CD4-positive, alpha-beta T cell treated with Interleukin-10 for 1 hour (primary cell): ENCODE results near the gene KRT6A.
"Not testable (repeated sequence)": the region's sequence is repeated elsewhere in the genome, so short reads cannot be mapped to it uniquely, and the experiment has no call there.

Experiments
- DNase-seq: peaks from one replicate; pipeline ENCODE4 v3.0.0-alpha.2; 2020

The KRT6A gene

GRCh38 chr12:52524241-52524897 lies 31.3 kb upstream of the KRT6A start:
- DNase-seq, result no peak

GRCh38 chr12:52523824-52524223 lies 30.8 kb upstream of the KRT6A start:
- no peak for DNase-seq

DNA sequence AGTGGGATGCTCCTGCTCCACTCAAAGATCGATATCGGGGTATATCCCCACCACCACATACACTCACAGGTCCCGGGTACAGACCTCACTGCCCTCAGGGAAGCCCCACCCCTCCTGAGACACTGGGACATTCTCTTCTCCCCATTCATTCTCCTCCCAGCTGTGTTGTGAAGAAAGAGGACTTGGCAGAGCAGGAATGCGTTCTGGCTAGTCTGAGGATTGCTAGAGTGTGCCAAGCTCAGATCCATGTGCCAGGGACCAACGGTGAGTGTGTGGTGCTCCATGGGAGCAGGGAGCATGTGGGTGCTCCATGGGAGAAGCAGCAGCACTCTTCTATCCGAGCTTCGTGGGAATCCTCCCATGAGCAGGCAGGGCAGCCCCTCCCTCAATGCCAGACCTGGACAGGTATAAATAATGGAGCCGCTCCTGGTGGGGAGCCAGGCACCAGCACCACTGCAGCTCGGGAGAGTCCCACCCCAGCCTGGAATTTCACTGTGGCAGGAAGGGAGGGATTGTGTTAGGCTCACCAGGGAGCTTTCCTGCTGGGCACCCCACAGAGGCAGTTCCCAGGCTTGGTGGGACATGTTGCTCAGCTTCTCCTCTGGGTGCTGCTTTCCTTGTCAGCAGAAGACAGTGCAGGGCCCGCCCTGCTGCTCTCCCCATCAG lies 29.4 kb upstream of the KRT6A start:
- no peak for DNase-seq

GRCh38 chr12:52521568-52522266 lies 28.7 kb upstream of the KRT6A start:
- DNase-seq, result no peak

DNA sequence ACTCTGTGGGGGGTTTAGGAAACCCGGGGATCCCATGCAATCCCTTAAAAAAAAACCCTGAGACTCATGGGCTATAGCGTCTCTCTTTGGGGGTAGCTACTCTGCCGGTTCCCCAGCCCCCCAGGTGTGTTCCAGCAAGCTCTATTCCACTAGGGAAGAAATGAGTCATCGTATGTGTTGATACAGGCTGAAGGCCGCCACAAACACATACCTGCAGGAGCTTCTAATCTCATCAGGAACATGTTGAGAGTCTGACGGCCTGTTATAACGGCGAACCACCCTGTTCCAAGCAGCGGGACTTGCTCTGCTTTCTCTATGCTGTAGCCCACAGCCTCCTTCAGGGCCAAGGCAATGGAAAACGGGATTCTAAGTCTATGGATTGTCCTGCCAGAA lies 28.1 kb upstream of the KRT6A start:
- no peak for DNase-seq

- DNase-seq, result no peak
Measured at GRCh38 chr12:52519826-52520662, 27.0 kb upstream of the KRT6A start, which contains the start of gene KRT5. KRT5 (minus strand) TSS chr12:52520394; CDS start chr12:52520296, 98 bp downstream.

DNA sequence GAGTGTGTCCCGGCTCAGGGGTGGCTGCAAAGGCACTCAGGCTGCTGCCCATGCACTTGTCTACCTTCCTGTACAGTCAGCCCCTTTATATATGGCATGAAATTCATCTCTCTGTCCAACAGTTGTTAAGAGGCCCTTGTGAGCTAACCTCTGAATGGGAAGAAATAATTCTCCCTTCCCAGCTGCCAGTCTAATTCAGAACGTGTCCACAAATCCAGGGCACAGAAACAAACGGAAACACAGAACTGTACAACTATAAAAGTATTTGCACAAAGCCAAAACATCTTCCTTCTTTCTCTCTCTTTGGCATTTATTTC lies 26.3 kb upstream of the KRT6A start:
- DNase-seq, result no peak

DNA sequence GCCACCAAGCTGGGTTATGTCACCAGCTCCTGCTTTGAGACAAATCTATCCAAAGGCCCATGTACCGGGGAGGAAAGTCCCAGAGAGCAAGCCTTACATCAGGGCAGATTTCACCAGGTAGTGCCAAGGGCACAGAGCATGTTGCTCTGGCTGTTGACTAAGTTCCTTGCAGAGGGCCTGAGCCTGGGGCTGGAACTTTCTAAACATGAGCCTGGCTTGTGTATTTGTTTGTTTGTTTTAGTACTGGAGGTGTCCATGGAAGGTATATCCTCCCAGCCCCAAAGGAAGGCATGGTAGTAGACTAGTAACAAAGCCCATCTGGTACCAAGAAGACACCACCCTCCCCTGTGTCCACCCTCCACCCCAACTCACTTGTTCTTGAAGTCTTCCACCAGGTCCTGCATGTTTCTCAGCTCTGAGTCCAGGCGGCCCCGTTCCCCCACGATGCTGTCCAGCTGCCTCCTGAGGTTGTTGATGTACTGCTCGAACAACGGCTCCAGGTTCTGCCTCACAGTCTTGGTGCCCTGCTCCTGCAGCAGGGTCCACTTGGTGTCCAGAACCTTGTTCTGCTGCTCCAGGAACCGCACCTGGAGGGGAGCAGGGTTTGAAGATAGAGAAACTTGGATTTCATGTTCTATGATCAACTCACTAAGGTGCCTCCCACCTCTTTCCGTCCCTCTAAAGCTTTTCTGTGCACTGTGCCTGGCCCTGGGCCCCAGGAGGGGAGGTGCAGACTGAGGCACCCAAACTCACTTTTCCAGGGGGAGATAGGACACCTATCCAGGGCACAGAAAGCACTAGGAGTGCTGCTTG lies 25.7 kb upstream of the KRT6A start:
- no peak for DNase-seq

DNA sequence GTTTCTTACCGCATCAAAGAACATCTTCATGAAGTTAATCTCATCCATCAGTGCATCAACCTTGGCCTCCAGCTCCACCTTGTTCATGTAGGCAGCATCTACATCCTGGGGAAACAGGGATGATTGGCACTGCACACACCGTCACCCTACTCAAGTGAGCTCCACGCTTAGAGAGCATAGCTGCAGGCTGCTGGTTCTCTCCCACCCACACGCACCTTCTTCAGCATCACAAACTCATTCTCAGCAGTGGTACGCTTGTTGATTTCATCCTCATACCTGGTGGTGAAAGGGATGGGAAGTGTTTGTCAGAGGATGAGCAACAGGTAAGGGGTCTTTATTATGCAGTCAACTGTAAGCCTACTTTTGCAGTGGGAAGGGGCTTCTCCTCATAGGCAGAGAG lies 24.8 kb upstream of the KRT6A start:
- DNase-seq, result no peak

DNA sequence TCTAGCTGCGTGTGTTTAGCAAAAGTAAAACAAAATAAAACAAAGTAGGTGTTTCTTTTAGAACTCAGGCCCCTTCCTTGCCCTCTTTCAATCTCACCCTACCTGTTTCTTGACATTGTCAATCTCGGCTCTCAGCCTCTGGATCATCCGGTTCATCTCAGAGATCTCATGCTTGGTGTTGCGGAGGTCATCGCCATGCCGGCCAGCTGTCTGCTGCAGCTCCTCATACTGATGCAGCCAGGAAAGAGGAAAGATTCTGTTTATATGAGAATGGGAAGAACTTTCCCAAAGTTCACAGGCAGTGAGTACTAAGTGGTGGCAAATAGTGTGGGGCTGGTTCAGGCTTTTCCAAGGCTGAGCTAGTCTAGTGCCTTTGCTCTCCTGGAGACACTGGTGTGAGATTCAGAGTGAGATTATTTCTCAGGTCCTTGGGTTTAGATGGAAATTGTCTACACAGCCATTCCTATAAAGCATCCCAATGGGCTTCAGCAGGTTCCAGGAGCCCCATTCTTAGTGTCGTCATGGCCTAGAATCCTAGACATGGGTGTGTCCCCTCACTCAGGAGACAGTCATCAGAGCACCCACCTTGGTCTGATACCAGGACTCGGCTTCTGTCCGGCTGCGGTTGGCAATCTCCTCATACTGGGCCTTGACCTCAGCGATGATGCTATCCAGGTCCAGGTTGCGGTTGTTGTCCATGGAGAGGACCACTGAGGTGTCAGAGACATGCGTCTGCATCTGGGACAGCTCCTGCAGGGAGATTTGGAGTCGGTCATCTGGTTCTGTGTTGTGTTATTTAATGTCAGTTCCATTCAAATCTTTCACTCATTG lies 24.2 kb upstream of the KRT6A start:
- DNase-seq, result no peak

DNA sequence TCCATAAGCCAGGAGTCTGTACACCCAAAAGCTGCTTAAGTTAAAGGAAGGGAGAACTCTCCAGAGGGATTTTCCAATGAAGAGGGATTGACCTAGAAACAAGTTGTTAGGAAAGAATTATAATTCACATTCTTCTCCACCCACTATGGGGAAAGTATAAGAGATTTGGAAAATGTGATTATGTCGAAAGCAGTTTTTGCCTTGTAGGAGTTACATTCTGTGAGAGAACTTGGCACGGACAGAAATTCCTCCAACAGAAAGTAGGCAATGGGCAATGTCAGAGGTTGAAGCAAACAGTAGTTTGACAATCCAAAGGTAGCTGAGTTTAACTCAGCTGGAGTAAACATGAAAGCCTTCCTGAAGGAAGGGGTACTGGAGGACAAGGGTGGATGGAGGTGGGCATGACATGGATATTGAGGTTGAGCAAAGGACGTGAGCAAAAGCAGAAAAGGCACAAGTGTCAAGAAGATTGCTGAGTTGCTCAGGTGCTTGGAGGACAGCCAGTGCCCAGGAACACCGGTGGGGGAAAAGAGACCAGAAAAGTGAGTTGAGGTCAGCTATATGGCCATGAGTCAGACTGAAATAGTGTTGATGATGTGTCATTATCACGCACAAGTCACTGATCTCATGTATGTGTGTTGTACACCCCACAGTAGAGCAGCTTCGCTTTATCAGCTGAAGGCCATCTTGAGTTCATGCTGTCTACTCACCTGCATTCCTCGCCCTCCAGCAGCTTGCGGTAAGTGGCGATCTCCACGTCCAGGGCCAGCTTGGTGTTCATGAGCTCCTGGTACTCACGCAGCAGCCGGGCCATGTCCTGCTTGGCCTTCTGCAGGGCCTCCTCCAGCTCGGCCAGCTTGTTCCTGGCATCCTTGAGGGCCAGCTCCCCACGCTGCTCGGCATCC lies 23.1 kb upstream of the KRT6A start:
- DNase-seq, result no peak

- DNase-seq, result no peak
Measured at GRCh38 chr12:52515319-52515646, 22.2 kb upstream of the KRT6A start.

- DNase-seq, result no peak
Measured at GRCh38 chr12:52514471-52515318, 21.6 kb upstream of the KRT6A start.

- DNase-seq, result no peak
Measured at GRCh38 chr12:52513736-52514135, 20.7 kb upstream of the KRT6A start.

GRCh38 chr12:52508211-52508610 lies 15.2 kb upstream of the KRT6A start:
- no peak for DNase-seq

GRCh38 chr12:52506858-52507715 lies 14.0 kb upstream of the KRT6A start:
- peak; percentile 35 for DNase-seq

- no peak for DNase-seq
Measured at GRCh38 chr12:52502877-52503276, 9.8 kb upstream of the KRT6A start.

DNA sequence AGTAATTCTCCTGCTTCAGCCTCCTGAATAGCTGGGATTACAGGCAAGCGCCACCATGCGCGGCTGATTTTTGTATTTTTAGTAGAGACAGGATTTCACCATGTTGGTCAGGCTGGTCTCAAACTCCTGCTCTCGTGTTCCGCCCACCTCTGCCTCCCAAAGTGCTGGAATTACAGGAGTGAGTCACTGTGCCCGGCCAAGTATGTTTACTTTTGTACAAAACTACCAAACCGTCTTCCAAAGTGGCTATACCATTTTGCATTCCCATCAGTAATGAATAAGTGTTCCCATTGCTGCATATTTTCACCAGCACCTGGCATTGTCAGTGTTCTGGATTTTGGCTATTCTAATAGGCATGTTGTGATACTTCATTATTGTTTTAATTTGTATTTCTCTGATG lies 8.4 kb upstream of the KRT6A start:
- no peak for DNase-seq

DNA sequence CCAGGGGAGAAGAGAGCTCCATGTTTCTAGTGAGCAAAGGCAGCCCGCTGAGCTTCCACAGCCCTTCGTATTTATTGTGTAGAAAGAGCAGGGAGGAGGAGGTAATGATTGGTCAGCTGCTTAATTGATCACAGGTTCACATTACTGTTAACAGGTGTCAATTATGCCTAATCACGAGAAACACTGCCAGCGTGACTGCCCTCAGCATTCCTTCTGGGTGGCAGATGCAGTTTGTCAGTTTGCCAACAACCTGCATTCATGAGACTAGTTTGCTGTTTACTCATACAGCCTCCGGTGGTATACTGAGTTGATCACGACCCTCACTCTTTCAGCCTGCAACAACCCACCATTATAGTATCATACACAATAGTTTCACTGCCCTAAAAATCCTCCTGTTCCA lies 7.5 kb upstream of the KRT6A start:
- DNase-seq, result not testable (repeated sequence)
